GM12873 (cell line): Measurements from ENCODE around the gene ANTXR1.

ENCODE experiments used
- CTCF ChIP-seq: IDR thresholded peaks from 2 replicates; pipeline ENCODE4 v1.5.1; 2012; ENCODE audit warnings: low read depth, mild to moderate bottlenecking, moderate library complexity, low read length, control low read depth; ENCODE audit not compliant: insufficient read depth; ENCODE audit errors: missing control alignments

Gene ANTXR1

GRCh38 chr2:69084492-69084891, 71.5 kb downstream of the ANTXR1 start:
- no peak for TF ChIP-seq CTCF

GRCh38 chr2:69086466-69086865, 73.5 kb downstream of the ANTXR1 start:
- TF ChIP-seq CTCF: no peak

- TF ChIP-seq CTCF: no peak
Measured at GRCh38 chr2:69087211-69087911, 74.4 kb downstream of the ANTXR1 start.

- TF ChIP-seq CTCF: no peak
Measured at GRCh38 chr2:69087912-69088240, 74.9 kb downstream of the ANTXR1 start.

GRCh38 chr2:69088466-69088865, 75.5 kb downstream of the ANTXR1 start:
- no peak for TF ChIP-seq CTCF

- no peak for TF ChIP-seq CTCF
Measured at GRCh38 chr2:69089266-69089665, 76.3 kb downstream of the ANTXR1 start.

- no peak for TF ChIP-seq CTCF
Measured at GRCh38 chr2:69089998-69090397, 77.0 kb downstream of the ANTXR1 start.
